NCI-H1694 treated with DMSO at 0.1 percent for 48 hours (cell line): ENCODE data around the gene RHOF.
A peak's percentile ranks its signal among the peaks of the same experiment; 100 is the strongest.

Experiments used
- DNase-seq: peaks from one replicate; lab custom pipeline; 2025; lab: John Stamatoyannopoulos, UW

RHOF gene

GRCh38 chr12:121819212-121819949, 25.9 kb upstream of the RHOF start:
- no peak for DNase-seq

GRCh38 chr12:121817648-121818043, 24.2 kb upstream of the RHOF start:
- no peak for DNase-seq

- no peak for DNase-seq
Observed at GRCh38 chr12:121816925-121817647, 23.6 kb upstream of the RHOF start.

GRCh38 chr12:121815263-121815662, 21.8 kb upstream of the RHOF start:
- no peak for DNase-seq

- DNase-seq: no peak
Observed at GRCh38 chr12:121814429-121815119, 21.1 kb upstream of the RHOF start.

- no peak for DNase-seq
Observed at GRCh38 chr12:121813951-121814350, 20.5 kb upstream of the RHOF start.

GRCh38 chr12:121812921-121813896, 19.7 kb upstream of the RHOF start:
- DNase-seq: no peak

- DNase-seq: no peak
Observed at GRCh38 chr12:121812320-121812871, 18.9 kb upstream of the RHOF start.

- DNase-seq: peak; percentile 9
Observed at GRCh38 chr12:121811434-121812319, 18.2 kb upstream of the RHOF start.

GRCh38 chr12:121810833-121811433, 17.4 kb upstream of the RHOF start:
- no peak for DNase-seq

GRCh38 chr12:121810234-121810817, 16.8 kb upstream of the RHOF start:
- no peak for DNase-seq

- no peak for DNase-seq
Observed at GRCh38 chr12:121809712-121810116, 16.2 kb upstream of the RHOF start.

- DNase-seq: no peak
Observed at GRCh38 chr12:121808623-121809022, 15.1 kb upstream of the RHOF start.

GRCh38 chr12:121807642-121808347, 14.3 kb upstream of the RHOF start:
- DNase-seq: no peak

- DNase-seq: no peak
Observed at GRCh38 chr12:121806546-121807423, 13.3 kb upstream of the RHOF start.

GRCh38 chr12:121806009-121806545, 12.6 kb upstream of the RHOF start:
- DNase-seq: no peak

GRCh38 chr12:121805171-121806008, 11.9 kb upstream of the RHOF start:
- DNase-seq: no peak
